Measurements from ENCODE around the gene ARHGAP25. TPM values are rescaled to one million over a fixed set of nuclear protein-coding genes. Genes with fewer than 3 reads are reported as not detected.

ARHGAP25 gene
- total and polyA plus RNA-seq, 2 of the 4 experiments (the other 2 are of a cell fraction) = 0.29 to 0.36 TPM

DNA sequence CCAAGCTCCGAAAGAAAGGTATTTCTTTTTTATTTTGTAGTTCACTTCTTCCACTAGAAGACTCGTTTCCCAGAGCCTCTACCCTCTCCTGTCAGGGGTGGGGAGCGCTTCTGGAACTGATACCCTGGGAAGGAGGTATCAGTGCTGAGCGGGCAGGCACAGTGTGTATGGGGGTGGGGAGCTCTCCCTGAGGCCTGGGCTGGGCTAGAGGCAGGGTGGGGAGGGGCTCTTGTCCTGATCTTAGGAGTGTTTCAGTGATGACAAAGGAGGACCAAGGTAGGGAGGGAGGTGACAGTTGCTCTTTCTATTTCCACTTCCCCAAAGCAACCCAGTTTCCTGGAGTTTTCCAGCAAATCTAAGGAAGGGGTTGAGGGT is 65.4 kb downstream of the ARHGAP25 start:
- H2AFZ ChIP-seq (replicated peaks; ENCODE audit: low read length, poor library complexity) = no peak overlapping the region
- H3K4me3 ChIP-seq (ENCODE audit: insufficient read depth, low read depth, low read length) = no peak overlapping the region
- H3K79me1 ChIP-seq (ENCODE audit: low read depth in 1 of 2, low read length in 2 of 2) = no peaks in the 10 kb centered on the region
- H3K27ac ChIP-seq (ENCODE audit: insufficient read depth, low read length) = no peak overlapping the region
- POLR2A ChIA-PET (ENCODE audit: unreplicated experiment) = no interaction called here
- DNase-seq (no peak), ATAC-seq (ENCODE audit: low read depth) (no peak)
- H3K23ac ChIP-seq (ENCODE audit: low read depth, low read length) = no peak overlapping the region
- no peak overlapping the region for H4K5ac ChIP-seq (ENCODE audit: low read depth, low read length)
- TF ChIP-seq RCOR1 (IDR thresholded peaks at IDR 0.05; ENCODE audit: insufficient replicate concordance, low read length) (no peak), RAD21 (IDR thresholded peaks at IDR 0.05; ENCODE audit: low read length) (no peak), MXI1 (IDR thresholded peaks at IDR 0.05; ENCODE audit: borderline replicate concordance, low read depth, low read length) (no peak), MAZ (IDR thresholded peaks at IDR 0.05; ENCODE audit: borderline replicate concordance, low read depth, low read length) (no peak), CHD1 (IDR thresholded peaks at IDR 0.05; ENCODE audit: low read depth, low read length) (no peak), SMC3 (IDR thresholded peaks at IDR 0.05; ENCODE audit: low read depth, low read length) (no peak), FOS (IDR thresholded peaks at IDR 0.05; ENCODE audit: low read depth, low read length) (no peak), BHLHE40 (IDR thresholded peaks at IDR 0.05; ENCODE audit: low read depth, low read length) (no peak), NFE2L2 (IDR thresholded peaks at IDR 0.05; ENCODE audit: low read depth, low read length) (no peak), MAFK (IDR thresholded peaks at IDR 0.05; ENCODE audit: low read depth, low read length) (no peak), POLR2A (IDR thresholded peaks at IDR 0.05; ENCODE audit: low read depth, low read length) (no peak), CEBPB (IDR thresholded peaks at IDR 0.05; ENCODE audit: low read depth, low read length) (no peak), RFX5 (IDR thresholded peaks at IDR 0.05; ENCODE audit: low read depth, low read length) (no peak)
- TF ChIP-seq, protein P1, sequence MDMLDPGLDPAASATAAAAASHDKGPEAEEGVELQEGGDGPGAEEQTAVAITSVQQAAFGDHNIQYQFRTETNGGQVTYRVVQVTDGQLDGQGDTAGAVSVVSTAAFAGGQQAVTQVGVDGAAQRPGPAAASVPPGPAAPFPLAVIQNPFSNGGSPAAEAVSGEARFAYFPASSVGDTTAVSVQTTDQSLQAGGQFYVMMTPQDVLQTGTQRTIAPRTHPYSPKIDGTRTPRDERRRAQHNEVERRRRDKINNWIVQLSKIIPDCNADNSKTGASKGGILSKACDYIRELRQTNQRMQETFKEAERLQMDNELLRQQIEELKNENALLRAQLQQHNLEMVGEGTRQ (IDR thresholded peaks at IDR 0.05; ENCODE audit: low read depth, low read length) = no peak
- TF ChIP-seq, protein P2, sequence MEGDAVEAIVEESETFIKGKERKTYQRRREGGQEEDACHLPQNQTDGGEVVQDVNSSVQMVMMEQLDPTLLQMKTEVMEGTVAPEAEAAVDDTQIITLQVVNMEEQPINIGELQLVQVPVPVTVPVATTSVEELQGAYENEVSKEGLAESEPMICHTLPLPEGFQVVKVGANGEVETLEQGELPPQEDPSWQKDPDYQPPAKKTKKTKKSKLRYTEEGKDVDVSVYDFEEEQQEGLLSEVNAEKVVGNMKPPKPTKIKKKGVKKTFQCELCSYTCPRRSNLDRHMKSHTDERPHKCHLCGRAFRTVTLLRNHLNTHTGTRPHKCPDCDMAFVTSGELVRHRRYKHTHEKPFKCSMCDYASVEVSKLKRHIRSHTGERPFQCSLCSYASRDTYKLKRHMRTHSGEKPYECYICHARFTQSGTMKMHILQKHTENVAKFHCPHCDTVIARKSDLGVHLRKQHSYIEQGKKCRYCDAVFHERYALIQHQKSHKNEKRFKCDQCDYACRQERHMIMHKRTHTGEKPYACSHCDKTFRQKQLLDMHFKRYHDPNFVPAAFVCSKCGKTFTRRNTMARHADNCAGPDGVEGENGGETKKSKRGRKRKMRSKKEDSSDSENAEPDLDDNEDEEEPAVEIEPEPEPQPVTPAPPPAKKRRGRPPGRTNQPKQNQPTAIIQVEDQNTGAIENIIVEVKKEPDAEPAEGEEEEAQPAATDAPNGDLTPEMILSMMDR (conservative IDR thresholded peaks at IDR 0.05; ENCODE audit: low read depth, low read length) = no peak
- TF ChIP-seq, protein P3, sequence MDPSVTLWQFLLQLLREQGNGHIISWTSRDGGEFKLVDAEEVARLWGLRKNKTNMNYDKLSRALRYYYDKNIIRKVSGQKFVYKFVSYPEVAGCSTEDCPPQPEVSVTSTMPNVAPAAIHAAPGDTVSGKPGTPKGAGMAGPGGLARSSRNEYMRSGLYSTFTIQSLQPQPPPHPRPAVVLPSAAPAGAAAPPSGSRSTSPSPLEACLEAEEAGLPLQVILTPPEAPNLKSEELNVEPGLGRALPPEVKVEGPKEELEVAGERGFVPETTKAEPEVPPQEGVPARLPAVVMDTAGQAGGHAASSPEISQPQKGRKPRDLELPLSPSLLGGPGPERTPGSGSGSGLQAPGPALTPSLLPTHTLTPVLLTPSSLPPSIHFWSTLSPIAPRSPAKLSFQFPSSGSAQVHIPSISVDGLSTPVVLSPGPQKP (IDR thresholded peaks at IDR 0.05; ENCODE audit: borderline replicate concordance, low read depth, low read length) = no peak
- no peak overlapping the region for H4K8ac ChIP-seq (ENCODE audit: low read depth in 2 of 2, low read length in 2 of 2)
- no peaks in the 10 kb centered on the region for H3K9me3 ChIP-seq (ENCODE audit: control insufficient read depth, insufficient read depth, low read length)
- H3K4me2 ChIP-seq (ENCODE audit: low read depth, low read length) = no peak overlapping the region
- no peak overlapping the region for H2BK120ac ChIP-seq (ENCODE audit: low read depth, low read length)
- no peak overlapping the region for H3K18ac ChIP-seq (ENCODE audit: low read depth, low read length)
- no peak overlapping the region for H2AK5ac ChIP-seq (ENCODE audit: low read depth, low read length)
- WGBS, 2 experiments (ENCODE audit: extremely low coverage in 2 of 2, insufficient read length in 1 of 2) = no CpG with 5 or more reads among the region's 4 CpGs
- peaks cover 5% of the 10 kb centered on the region for H3K27me3 ChIP-seq (ENCODE audit: control insufficient read depth, insufficient read depth, low read length)
- H3K9me1 ChIP-seq (ENCODE audit: insufficient read depth, low read length) = no peaks in the 10 kb centered on the region
- H4K20me1 ChIP-seq (ENCODE audit: insufficient read depth, low read length) = no peaks in the 10 kb centered on the region
- dilution Hi-C loops (cut with HindIII; ENCODE audit: low sequenced_read_pairs, unreplicated experiment) (no loop called here), in situ Hi-C loops (cut with MboI; ENCODE audit: low sequenced_read_pairs) (no loop called here), intact Hi-C loops (cut with micrococcal nuclease) (no loop called here)
- no peak overlapping the region for H3K4ac ChIP-seq (ENCODE audit: low read depth, low read length)
- no peak overlapping the region for H2AK9ac ChIP-seq (replicated peaks; ENCODE audit: low read depth, low read length, poor library complexity)
- H3K9ac ChIP-seq (ENCODE audit: low read depth, low read length) = no peak overlapping the region
- no peak overlapping the region for H4K91ac ChIP-seq (ENCODE audit: insufficient read depth, low read depth, low read length)
- H3K4me1 ChIP-seq (ENCODE audit: control insufficient read depth, insufficient read depth, low read length) = no peaks in the 10 kb centered on the region
- CTCF ChIA-PET = no interaction called here
- no peak overlapping the region for H2BK15ac ChIP-seq (ENCODE audit: low read depth, low read length)
- H2BK5ac ChIP-seq (ENCODE audit: low read depth, low read length, poor library complexity, severe bottlenecking) = no peak overlapping the region
- no peaks in the 10 kb centered on the region for H3K36me3 ChIP-seq (ENCODE audit: control insufficient read depth, insufficient read depth, low read length)
- no peak overlapping the region for H3K14ac ChIP-seq (replicated peaks; ENCODE audit: low read depth, low read length)
- BruUV-seq (replicated peaks) = no TSS peak
- H3K56ac ChIP-seq (ENCODE audit: extremely low read depth, insufficient read depth, low read length) = no peak overlapping the region
- no peak overlapping the region for H2BK20ac ChIP-seq (ENCODE audit: low read depth, low read length)
